Tibial artery (tissue), 4 donors: ENCODE measurements around the gene CEP72.

ENCODE experiments used
- DNase-seq, 2 donors: peaks; one replicate each; pipeline ENCODE4 v3.0.0-alpha.2; 2019
- H3K27ac ChIP-seq, 2 donors: fragments of 200-600 bp; sonication (generic) in 1 of 2; 1 replicate in 1 of 2; 2 replicates in 1 of 2; pipeline ENCODE4 v1.5.1; 2018 to 2019; ENCODE audit warnings: mild to moderate bottlenecking in 1 of 2
- H3K27me3 ChIP-seq, 2 donors: fragments of 200-600 bp; sonication (generic) in 1 of 2; one replicate each; pipeline versions ENCODE4 v1.5.1 to v1.6.0; 2016 to 2019
- H3K36me3 ChIP-seq, 3 donors: fragments of 200-600 bp; sonication (generic) in 2 of 3; one replicate each; pipeline ENCODE4 v1.5.1; 2016 to 2019; ENCODE audit warnings: mild to moderate bottlenecking in 2 of 3
- H3K4me1 ChIP-seq, 4 donors: fragments of 200-600 bp; sonication (generic) in 2 of 4; 1 replicate in 3 of 4; 2 replicates in 1 of 4; pipeline ENCODE4 v1.5.1; 2016 to 2019
- H3K4me3 ChIP-seq, 2 donors: fragments of 200-600 bp; sonication (generic) in 1 of 2; 1 replicate in 1 of 2; 2 replicates in 1 of 2; pipeline ENCODE4 v1.5.1; 2018 to 2019; ENCODE audit warnings: mild to moderate bottlenecking in 2 of 2
- H3K9me3 ChIP-seq, 3 donors: fragments of 200-600 bp; sonication (generic) in 1 of 3; one replicate each; pipeline ENCODE4 v1.5.1; 2016 to 2019
- CTCF ChIP-seq, 2 experiments: fragments of 200-600 bp in 1 of 2; fragments of 450-650 bp in 1 of 2; IDR thresholded peaks; one replicate each; pipeline ENCODE4 v1.5.1; 2017 to 2019; ENCODE audit warnings: antibody characterized with exemption in 2 of 2, mild to moderate bottlenecking in 1 of 2, moderate library complexity in 1 of 2
- intact Hi-C: fragments of 100-400 bp; cut with DNase I; formaldehyde crosslinking; loops from one replicate; pipeline ENCODE4 v1.15.0; 2023; ENCODE audit warnings: low total_unique reads

The CEP72 gene

GRCh38 chr5:608429-609370 lies 3.4 kb upstream of the CEP72 start:
- peaks cover 0 to 41% of the 10 kb centered on the region in 2 donors for H3K27me3 ChIP-seq
- H3K4me1 ChIP-seq = peaks cover 0 to 25% (median 9%) of the 10 kb centered on the region in 4 donors
- TF ChIP-seq CTCF (IDR thresholded peaks at IDR 0.05) = no peak
- no peak overlapping the region for H3K4me3 ChIP-seq
- H3K27ac ChIP-seq = no peak overlapping the region
- DNase-seq = peak in 1 of 2 donors; percentile 47
- intact Hi-C loops = loop anchor here (10.0 kb wide), 1 partner anchor 124 kb away; no protein-coding TSS in a partner anchor
- no peaks in the 10 kb centered on the region for H3K36me3 ChIP-seq
- H3K9me3 ChIP-seq = no peaks in the 10 kb centered on the region

- intact Hi-C loops = loop anchor here (10.0 kb wide), 1 partner anchor 125 kb away; no protein-coding TSS in a partner anchor
- no peak overlapping the region for H3K27ac ChIP-seq
- peaks cover 0 to 33% of the 10 kb centered on the region in 2 donors for H3K27me3 ChIP-seq
- peak in 1 of 2 donors; percentile 21 for DNase-seq
- H3K4me3 ChIP-seq = no peak overlapping the region
- no peaks in the 10 kb centered on the region for H3K36me3 ChIP-seq
- H3K9me3 ChIP-seq = no peaks in the 10 kb centered on the region
- H3K4me1 ChIP-seq = peaks cover 0 to 25% (median 9%) of the 10 kb centered on the region in 4 donors
- no peak for TF ChIP-seq CTCF (IDR thresholded peaks at IDR 0.05)
Observed at GRCh38 chr5:609506-609905, 2.6 kb upstream of the CEP72 start.

- no peak overlapping the region for H3K27ac ChIP-seq
- no peaks in the 10 kb centered on the region for H3K9me3 ChIP-seq
- intact Hi-C loops = loop anchor here (10.0 kb wide), 1 partner anchor 1185 kb away; the partner anchor contains the start of gene MRPL36
- H3K4me1 ChIP-seq = peaks cover 0 to 25% (median 9%) of the 10 kb centered on the region in 4 donors
- peaks cover 0 to 26% of the 10 kb centered on the region in 2 donors for H3K27me3 ChIP-seq
- TF ChIP-seq CTCF (IDR thresholded peaks at IDR 0.05) = no peak
- peak in 1 of 2 donors; percentile 48 for DNase-seq
- no peaks in the 10 kb centered on the region for H3K36me3 ChIP-seq
- H3K4me3 ChIP-seq = no peak overlapping the region
Observed at GRCh38 chr5:610011-610743, 2.0 kb upstream of the CEP72 start.

GRCh38 chr5:610744-611730 lies 1.1 kb upstream of the CEP72 start:
- H3K27ac ChIP-seq = peak overlapping the region in 1 of 2 donors; percentile 32
- H3K4me3 ChIP-seq = peak overlapping the region; percentile 69 to 77
- H3K9me3 ChIP-seq = no peaks in the 10 kb centered on the region
- no peak for TF ChIP-seq CTCF (IDR thresholded peaks at IDR 0.05)
- H3K4me1 ChIP-seq = peaks cover 0 to 25% (median 9%) of the 10 kb centered on the region in 4 donors
- H3K27me3 ChIP-seq = peaks cover 0 to 25% of the 10 kb centered on the region in 2 donors
- peak in 1 of 2 donors; percentile 51 for DNase-seq
- no peaks in the 10 kb centered on the region for H3K36me3 ChIP-seq
- intact Hi-C loops = loop anchor here (10.0 kb wide), 1 partner anchor 1184 kb away; the partner anchor contains the start of gene MRPL36
